CD4-positive, alpha-beta T cell (primary cell): ENCODE measurements around the gene TRAIP. TPM values are rescaled to one million over a fixed set of nuclear protein-coding genes. Genes with fewer than 3 reads are reported as not detected.

ENCODE experiments used
- ATAC-seq: fragments of 200-7000 bp; cut with Tn5 transposase; one replicate; pipeline ENCODE4 v1.10.0; 2022; ENCODE audit warnings: mild to moderate bottlenecking; ENCODE audit not compliant: poor library complexity
- CTCF ChIA-PET: fragments of 350-600 bp; sonication (Branson Sonifier 250); formaldehyde crosslinking; loops from one replicate; lab custom pipeline; 2021; ENCODE audit warnings: antibody characterized with exemption, inconsistent platforms; lab: Charles Lee
- POLR2A ChIA-PET: fragments of 350-600 bp; sonication (Branson Sonifier 250); formaldehyde crosslinking; loops from one replicate; lab custom pipeline; 2021; ENCODE audit warnings: antibody characterized with exemption, inconsistent platforms; lab: Charles Lee
- DNase-seq, 14 experiments: peaks; one replicate each; pipeline ENCODE4 v3.0.0-alpha.2; 2013 to 2020; ENCODE audit warnings: mixed read lengths in 2 of 14
- H3K27ac ChIP-seq, 2 donors: one replicate each; pipeline versions ENCODE4 v1.5.1 to v1.7.0; 2013; ENCODE audit warnings: low read length in 2 of 2, low read depth in 1 of 2, mild to moderate bottlenecking in 1 of 2
- H3K27me3 ChIP-seq, 2 experiments: 1 replicate in 1 of 2; 2 replicates in 1 of 2; pipeline versions ENCODE4 v1.6.1 to v1.7.0; 2013; ENCODE audit warnings: low read length in 2 of 2, control low read depth in 1 of 2, mild to moderate bottlenecking in 1 of 2, moderate library complexity in 1 of 2; ENCODE audit not compliant: insufficient read depth in 2 of 2, control insufficient read depth in 1 of 2
- H3K36me3 ChIP-seq: one replicate; pipeline ENCODE4 v1.6.1; 2013; ENCODE audit warnings: low read length, control low read depth; ENCODE audit not compliant: insufficient read depth
- H3K4me1 ChIP-seq: one replicate; pipeline ENCODE4 v1.6.1; 2013; ENCODE audit warnings: low read length, control low read depth; ENCODE audit not compliant: insufficient read depth
- H3K4me3 ChIP-seq: one replicate; pipeline ENCODE4 v1.5.1; 2013; ENCODE audit warnings: mild to moderate bottlenecking, low read length, moderate library complexity
- H3K9me3 ChIP-seq, 2 experiments: 1 replicate in 1 of 2; 2 replicates in 1 of 2; pipeline versions ENCODE4 v1.6.1 to v1.7.0; 2013; ENCODE audit warnings: low read length in 2 of 2, mild to moderate bottlenecking in 2 of 2, control low read depth in 1 of 2, moderate library complexity in 1 of 2; ENCODE audit not compliant: control insufficient read depth in 1 of 2, insufficient read depth in 1 of 2
- H3K27ac Mint-ChIP-seq: one replicate; pipeline ENCODE4 v1.8.0; 2020; ENCODE audit warnings: mixed read lengths
- H3K27me3 Mint-ChIP-seq: one replicate; pipeline ENCODE4 v1.8.0; 2021; ENCODE audit warnings: mixed read lengths
- H3K36me3 Mint-ChIP-seq: one replicate; pipeline ENCODE4 v1.8.0; 2021; ENCODE audit warnings: low read depth, mixed read lengths
- H3K4me1 Mint-ChIP-seq: one replicate; pipeline ENCODE4 v1.8.0; 2021; ENCODE audit warnings: low read depth, mixed read lengths
- H3K4me3 Mint-ChIP-seq: one replicate; pipeline ENCODE4 v1.8.0; 2020; ENCODE audit warnings: mild to moderate bottlenecking, mixed read lengths
- H3K9me3 Mint-ChIP-seq: one replicate; pipeline ENCODE4 v1.8.0; 2020; ENCODE audit warnings: mixed read lengths
- intact Hi-C, 2 experiments: fragments of 100-400 bp; cut with DNase I in 1 of 2; cut with micrococcal nuclease in 1 of 2; formaldehyde crosslinking; loops; one replicate each; pipeline versions ENCODE4 v1.15.1 to v1.9.0; 2023 to 2025; cut with DNase I, micrococcal nuclease
- total RNA-seq, 174 experiments: library from RNA in 2 of 174; stranded (reverse) in 2 of 174; gene quantifications; one replicate each; pipeline ENCODE4 v1.2.3 and lab custom pipeline; 2021 to 2026
- TF ChIP-seq, protein P1 (sequence below): fragments of 200-600 bp; IDR thresholded peaks from one replicate; pipeline ENCODE4 v1.8.0; 2022; ENCODE audit warnings: antibody characterized with exemption, mild to moderate bottlenecking

The TRAIP gene
- total RNA-seq, 2 experiments from 2014 or later: 2.4 TPM

DNA sequence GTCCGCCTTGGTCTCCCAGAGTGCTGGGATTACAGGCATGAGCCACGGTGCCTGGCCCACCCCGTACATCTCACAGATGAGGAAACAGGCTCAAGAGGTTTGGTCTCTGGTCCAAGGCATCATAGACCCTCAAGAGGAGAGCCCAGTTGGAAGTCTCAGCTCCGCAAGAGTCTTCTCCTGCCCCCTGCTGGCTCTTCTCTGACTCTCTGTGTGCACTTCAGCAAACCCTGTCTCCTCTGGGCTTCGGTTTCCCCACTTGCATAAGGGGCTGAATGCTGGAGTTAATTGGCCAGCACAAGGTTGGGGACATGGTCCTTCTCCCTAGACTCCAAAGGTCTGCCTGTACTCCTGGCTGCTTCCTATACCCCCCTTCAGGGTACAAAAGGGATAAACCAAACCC, 43.5 kb upstream of the TRAIP start:
- ATAC-seq (no peak), DNase-seq (no peak)
- intact Hi-C loops: loop anchor here in 1 of 2 experiments (5.0 kb wide), 2 partner anchors 42 to 113 kb away; partner anchors contain the start of genes IP6K1 and RBM6
- ChIA-PET POLR2A (no interaction called here), CTCF (no interaction called here)
- Histone ChIP-seq H3K36me3 (no peaks in the 10 kb centered on the region), H3K27me3 (no peaks in the 10 kb centered on the region), H3K9me3 (no peaks in the 10 kb centered on the region), H3K27ac (no peak overlapping the region), H3K4me3 (no peak overlapping the region), H3K4me1 (peaks cover 17% of the 10 kb centered on the region)
- no peak overlapping the region for H3K4me3 Mint-ChIP-seq
- H3K36me3 Mint-ChIP-seq: no peaks in the 10 kb centered on the region
- no peak overlapping the region for H3K27ac Mint-ChIP-seq
- no peaks in the 10 kb centered on the region for H3K27me3 Mint-ChIP-seq
- H3K4me1 Mint-ChIP-seq: peaks cover 9% of the 10 kb centered on the region
- TF ChIP-seq, protein P1, sequence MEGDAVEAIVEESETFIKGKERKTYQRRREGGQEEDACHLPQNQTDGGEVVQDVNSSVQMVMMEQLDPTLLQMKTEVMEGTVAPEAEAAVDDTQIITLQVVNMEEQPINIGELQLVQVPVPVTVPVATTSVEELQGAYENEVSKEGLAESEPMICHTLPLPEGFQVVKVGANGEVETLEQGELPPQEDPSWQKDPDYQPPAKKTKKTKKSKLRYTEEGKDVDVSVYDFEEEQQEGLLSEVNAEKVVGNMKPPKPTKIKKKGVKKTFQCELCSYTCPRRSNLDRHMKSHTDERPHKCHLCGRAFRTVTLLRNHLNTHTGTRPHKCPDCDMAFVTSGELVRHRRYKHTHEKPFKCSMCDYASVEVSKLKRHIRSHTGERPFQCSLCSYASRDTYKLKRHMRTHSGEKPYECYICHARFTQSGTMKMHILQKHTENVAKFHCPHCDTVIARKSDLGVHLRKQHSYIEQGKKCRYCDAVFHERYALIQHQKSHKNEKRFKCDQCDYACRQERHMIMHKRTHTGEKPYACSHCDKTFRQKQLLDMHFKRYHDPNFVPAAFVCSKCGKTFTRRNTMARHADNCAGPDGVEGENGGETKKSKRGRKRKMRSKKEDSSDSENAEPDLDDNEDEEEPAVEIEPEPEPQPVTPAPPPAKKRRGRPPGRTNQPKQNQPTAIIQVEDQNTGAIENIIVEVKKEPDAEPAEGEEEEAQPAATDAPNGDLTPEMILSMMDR: no peak
- no peaks in the 10 kb centered on the region for H3K9me3 Mint-ChIP-seq

DNA sequence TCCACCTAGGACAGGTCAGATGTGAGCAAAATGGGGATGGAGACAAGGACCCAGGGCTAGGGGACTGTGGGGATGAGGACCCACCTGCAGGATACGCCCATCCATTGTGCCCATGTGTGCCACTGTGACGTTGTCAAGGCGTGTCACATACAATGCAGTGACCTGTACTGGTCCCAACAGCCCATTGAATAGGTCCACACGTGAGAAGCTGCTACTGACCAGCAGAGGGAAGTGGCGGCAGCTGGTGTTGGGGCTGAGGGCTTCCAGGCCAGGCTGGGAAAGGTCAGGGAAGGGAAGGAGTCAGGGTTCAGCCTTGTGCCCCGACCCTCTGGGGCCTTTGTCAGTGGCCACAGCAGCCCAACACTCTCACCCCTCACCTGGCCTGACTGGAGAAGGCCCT, 42.6 kb upstream of the TRAIP start:
- Mint-ChIP-seq H3K4me3 (no peak overlapping the region), H3K4me1 (peaks cover 2% of the 10 kb centered on the region), H3K27me3 (no peaks in the 10 kb centered on the region), H3K9me3 (no peaks in the 10 kb centered on the region), H3K27ac (no peak overlapping the region), H3K36me3 (no peaks in the 10 kb centered on the region)
- POLR2A ChIA-PET: no interaction called here
- Histone ChIP-seq H3K4me3 (no peak overlapping the region), H3K36me3 (no peaks in the 10 kb centered on the region), H3K27me3 (no peaks in the 10 kb centered on the region), H3K27ac (no peak overlapping the region), H3K4me1 (peaks cover 8% of the 10 kb centered on the region), H3K9me3 (no peaks in the 10 kb centered on the region)
- CTCF ChIA-PET: no interaction called here
- TF ChIP-seq, protein P1: no peak
- DNase-seq (no peak), ATAC-seq (no peak)
- intact Hi-C loops: no loop called here

DNA sequence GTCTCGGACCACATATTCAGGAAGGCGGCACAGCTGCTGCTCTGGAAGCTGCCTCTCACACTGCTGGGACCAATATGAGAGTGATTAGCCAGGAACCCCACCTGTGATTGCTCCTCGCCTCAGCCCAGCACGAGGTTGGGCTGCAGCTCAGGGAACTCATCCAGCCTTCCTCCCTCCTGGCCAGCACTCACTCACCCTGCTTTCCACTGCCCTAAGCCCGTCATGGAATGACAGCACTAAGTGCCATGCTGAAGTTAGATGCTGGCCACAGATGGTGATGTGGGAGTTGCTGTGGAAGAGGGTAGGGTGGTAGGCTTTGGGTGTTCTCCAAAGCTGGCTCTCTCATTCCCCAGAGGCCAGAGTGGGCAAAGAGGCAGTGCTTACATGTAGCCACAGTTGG, 40.0 kb upstream of the TRAIP start:
- Mint-ChIP-seq H3K27me3 (no peaks in the 10 kb centered on the region), H3K4me3 (no peak overlapping the region), H3K27ac (no peak overlapping the region), H3K4me1 (no peaks in the 10 kb centered on the region), H3K9me3 (no peaks in the 10 kb centered on the region), H3K36me3 (no peaks in the 10 kb centered on the region)
- TF ChIP-seq, protein P1: no peak
- no peak for ATAC-seq
- ChIA-PET POLR2A (no interaction called here), CTCF (no interaction called here)
- Histone ChIP-seq H3K9me3 (no peaks in the 10 kb centered on the region), H3K4me3 (no peak overlapping the region), H3K4me1 (no peaks in the 10 kb centered on the region), H3K36me3 (no peaks in the 10 kb centered on the region), H3K27me3 (no peaks in the 10 kb centered on the region), H3K27ac (no peak overlapping the region)
- intact Hi-C loops: no loop called here
- no peak for DNase-seq
